Measurements from ENCODE around the gene MLXIPL. TPM values are rescaled to one million over a fixed set of nuclear protein-coding genes. Genes with fewer than 3 reads are reported as not detected.
A peak's percentile ranks its signal among the peaks of the same experiment; 100 is the strongest.
"Not testable (repeated sequence)": the region's sequence is repeated elsewhere in the genome, so short reads cannot be mapped to it uniquely, and the experiment has no call there.

MLXIPL gene
- polyA plus RNA-seq, 3 donors, result 0.15 to 0.24 TPM; not detected in 1

- peaks cover 4 to 22% (median 15%) of the 10 kb centered on the region in 7 donors for H3K9me3 Mint-ChIP-seq
- Histone ChIP-seq H3K4me2 (replicated peaks; ENCODE audit: extremely low read depth, low read length, poor library complexity, severe bottlenecking) (no peak overlapping the region), H3K27me3 (ENCODE audit: control insufficient read depth in 2 of 2, insufficient read depth in 2 of 2, low read length in 2 of 2) (peaks cover 0 to 4% of the 10 kb centered on the region in 2 donors), H3K4me3 (replicated peaks in 1 of 3; ENCODE audit: low read depth in 2 of 3, low read length in 3 of 3) (no peak overlapping the region), H3K9ac (ENCODE audit: insufficient read depth, low read length, poor library complexity, severe bottlenecking) (no peak overlapping the region), H2AFZ (ENCODE audit: insufficient read depth, low read depth, low read length, poor library complexity, severe bottlenecking) (no peak overlapping the region), H3K4me1 (ENCODE audit: control insufficient read depth in 1 of 2, insufficient read depth in 2 of 2, low read length in 2 of 2) (no peaks in the 10 kb centered on the region), H3K27ac (ENCODE audit: low read depth in 1 of 2, low read length in 2 of 2) (no peak overlapping the region), H3K36me3 (replicated peaks in 1 of 2; ENCODE audit: control insufficient read depth in 1 of 2, insufficient read depth in 2 of 2, low read length in 2 of 2) (no peaks in the 10 kb centered on the region), H4K20me1 (ENCODE audit: insufficient read depth, low read length) (no peaks in the 10 kb centered on the region), H3K9me3 (replicated peaks in 1 of 2; ENCODE audit: control insufficient read depth in 1 of 2, insufficient read depth in 1 of 2, low read length in 2 of 2) (peaks cover 0 to 8% of the 10 kb centered on the region in 2 donors), H3K79me2 (ENCODE audit: insufficient read depth, low read length) (no peaks in the 10 kb centered on the region)
- no peak for DNase-seq
- no peak overlapping the region for H3K4me3 Mint-ChIP-seq
- intact Hi-C loops (cut with micrococcal nuclease), result loop anchor here (5.0 to 10.0 kb wide), 2 partner anchors 33 to 135 kb away; partner anchors contain the start of gene BAZ1B (in 1 of the 2)
- no peak overlapping the region for H3K27ac Mint-ChIP-seq
- no peak for TF ChIP-seq CTCF (IDR thresholded peaks at IDR 0.05)
- H3K4me1 Mint-ChIP-seq, result no peaks in the 10 kb centered on the region
- H3K27me3 Mint-ChIP-seq (ENCODE audit: low read depth in 3 of 3), result peaks cover 48 to 56% (median 48%) of the 10 kb centered on the region in 3 donors
- peaks cover 0 to 3% of the 10 kb centered on the region in 2 donors for H3K36me3 Mint-ChIP-seq
- WGBS (ENCODE audit: insufficient coverage), result 73% methylated on average over 6 of the region's 8 CpGs
Measured at GRCh38 chr7:73659983-73660382, 35.7 kb upstream of the MLXIPL start.

GRCh38 chr7:73655309-73655708 is 31.0 kb upstream of the MLXIPL start:
- H3K36me3 Mint-ChIP-seq; H4K20me1 ChIP-seq (ENCODE audit: insufficient read depth, low read length); H3K36me3 ChIP-seq (replicated peaks in 1 of 2; ENCODE audit: control insufficient read depth in 1 of 2, insufficient read depth in 2 of 2, low read length in 2 of 2); H3K79me2 ChIP-seq (ENCODE audit: insufficient read depth, low read length); intact Hi-C loops (cut with micrococcal nuclease); H3K4me3 ChIP-seq (replicated peaks in 1 of 3; ENCODE audit: low read depth in 2 of 3, low read length in 3 of 3); H2AFZ ChIP-seq (ENCODE audit: insufficient read depth, low read depth, low read length, poor library complexity, severe bottlenecking); H3K4me1 ChIP-seq (ENCODE audit: control insufficient read depth in 1 of 2, insufficient read depth in 2 of 2, low read length in 2 of 2); H3K4me2 ChIP-seq (replicated peaks; ENCODE audit: extremely low read depth, low read length, poor library complexity, severe bottlenecking); DNase-seq; H3K4me1 Mint-ChIP-seq; H3K9ac ChIP-seq (ENCODE audit: insufficient read depth, low read length, poor library complexity, severe bottlenecking); H3K9me3 ChIP-seq (replicated peaks in 1 of 2; ENCODE audit: control insufficient read depth in 1 of 2, insufficient read depth in 1 of 2, low read length in 2 of 2); H3K9me3 Mint-ChIP-seq; H3K4me3 Mint-ChIP-seq; H3K27ac ChIP-seq (ENCODE audit: low read depth in 1 of 2, low read length in 2 of 2): not testable (repeated sequence)
- peaks cover 0 to 15% of the 10 kb centered on the region in 2 donors for H3K27me3 ChIP-seq (ENCODE audit: control insufficient read depth in 2 of 2, insufficient read depth in 2 of 2, low read length in 2 of 2)
- WGBS (ENCODE audit: insufficient coverage), result no CpG with 5 or more reads among the region's 4 CpGs
- H3K27ac Mint-ChIP-seq, result peak overlapping the region in 1 of 7 donors; percentile 37
- H3K27me3 Mint-ChIP-seq (ENCODE audit: low read depth in 3 of 3), result peaks cover 35 to 51% (median 39%) of the 10 kb centered on the region in 3 donors

Measured in CD14-positive monocyte (primary cell).